SK-N-MC (cell line): Measurements from ENCODE around the gene SIGLEC15.

Source experiments
- EZH2 ChIP-seq: fragments of 200-600 bp; sonication (generic); IDR thresholded peaks from one replicate; pipeline ENCODE4 v1.6.1; 2017; ENCODE audit warnings: antibody characterized with exemption
- POLR2AphosphoS5 ChIP-seq: IDR thresholded peaks from 2 replicates; pipeline ENCODE4 v1.6.1; 2012; ENCODE audit warnings: mild to moderate bottlenecking, low read depth, low read length, borderline replicate concordance

DNA sequence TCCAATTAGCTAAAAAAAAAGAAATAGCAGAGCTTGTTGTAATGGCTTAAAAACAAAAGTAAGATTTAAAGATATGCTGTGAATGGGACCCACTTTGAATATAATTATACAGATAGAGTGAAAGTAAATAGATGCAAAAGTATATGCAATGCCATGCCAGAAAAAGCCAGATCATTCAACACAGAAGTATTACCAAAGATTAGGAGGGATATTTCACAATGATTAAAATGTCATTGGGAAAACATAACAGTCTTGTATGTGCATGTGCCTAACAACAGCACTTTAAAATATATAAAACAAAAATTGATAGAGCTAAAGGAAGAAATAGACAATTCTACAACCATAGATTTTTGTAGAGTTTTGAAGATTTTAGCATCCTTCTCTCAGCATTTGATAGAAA lies 19.9 kb upstream of the SIGLEC15 start:
- TF ChIP-seq POLR2AphosphoS5 (no peak), EZH2 (no peak)
